Lower lobe of right lung (tissue), 2 donors: ENCODE results near the gene SHISAL1. TPM values are rescaled to one million over a fixed set of nuclear protein-coding genes. Genes with fewer than 3 reads are reported as not detected.

Experiments used
- ATAC-seq, 2 donors: fragments of 200-7000 bp; cut with Tn5 transposase; one replicate each; pipeline ENCODE4 v1.9.1; 2020 to 2022; ENCODE audit warnings: mild to moderate bottlenecking in 2 of 2, moderate library complexity in 2 of 2
- DNase-seq: peaks from one replicate; pipeline ENCODE4 v3.0.0-alpha.2; 2020
- H3K27ac ChIP-seq: fragments of 200-600 bp; one replicate; pipeline ENCODE4 v1.8.0; 2022
- H3K27me3 ChIP-seq: fragments of 200-600 bp; one replicate; pipeline ENCODE4 v1.8.0; 2022; ENCODE audit warnings: low read depth
- H3K36me3 ChIP-seq: fragments of 200-600 bp; one replicate; pipeline ENCODE4 v1.8.0; 2022; ENCODE audit warnings: mild to moderate bottlenecking
- H3K4me1 ChIP-seq: fragments of 200-600 bp; one replicate; pipeline ENCODE4 v1.8.0; 2022
- H3K4me3 ChIP-seq: fragments of 200-600 bp; one replicate; pipeline ENCODE4 v1.8.0; 2022; ENCODE audit warnings: mild to moderate bottlenecking
- H3K9me3 ChIP-seq: fragments of 200-600 bp; one replicate; pipeline ENCODE4 v1.8.0; 2022
- intact Hi-C: fragments of 100-400 bp; cut with DNase I; formaldehyde crosslinking; loops from one replicate; pipeline ENCODE4 v1.11.0; 2022
- total RNA-seq: library from RNA; stranded (reverse); fragmentation: NEBNext Ultra II Directional; extraction: Animal tissue kit (Norgen Biotek cat#: 25700); gene quantifications from one replicate; pipeline ENCODE4 v1.2.1, GENCODE V29; 2021
- TF ChIP-seq, protein P1 (sequence below): fragments of 200-600 bp; IDR thresholded peaks from one replicate; pipeline ENCODE4 v1.8.0; 2022; ENCODE audit warnings: antibody characterized with exemption, mild to moderate bottlenecking
- donor health status: DM: no; HTN: yes; CAD: no; lungs with severe emphysema.

SHISAL1 gene
- total RNA-seq, 1 donor from 2014 or later: 0.32 TPM

DNA sequence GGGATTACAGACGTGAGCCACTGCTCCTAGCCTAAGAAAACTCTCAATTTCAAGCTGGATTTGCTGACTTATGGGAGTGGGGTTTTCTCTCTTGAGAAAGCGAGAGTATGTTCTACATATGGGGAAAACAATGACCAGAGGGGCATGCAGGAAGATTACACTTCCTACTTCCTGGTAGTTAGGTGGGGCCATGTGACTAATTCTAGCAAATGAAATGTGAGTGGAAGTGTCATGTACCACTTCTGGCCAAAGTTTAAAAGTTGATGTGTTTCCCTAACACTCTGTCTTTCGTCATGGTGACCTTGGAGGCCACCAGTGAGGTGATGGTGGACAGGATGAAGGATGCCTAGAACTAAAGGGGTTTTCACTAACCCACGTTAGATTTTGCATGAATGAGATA is 81.5 kb downstream of the SHISAL1 start:
- TF ChIP-seq, protein P1, sequence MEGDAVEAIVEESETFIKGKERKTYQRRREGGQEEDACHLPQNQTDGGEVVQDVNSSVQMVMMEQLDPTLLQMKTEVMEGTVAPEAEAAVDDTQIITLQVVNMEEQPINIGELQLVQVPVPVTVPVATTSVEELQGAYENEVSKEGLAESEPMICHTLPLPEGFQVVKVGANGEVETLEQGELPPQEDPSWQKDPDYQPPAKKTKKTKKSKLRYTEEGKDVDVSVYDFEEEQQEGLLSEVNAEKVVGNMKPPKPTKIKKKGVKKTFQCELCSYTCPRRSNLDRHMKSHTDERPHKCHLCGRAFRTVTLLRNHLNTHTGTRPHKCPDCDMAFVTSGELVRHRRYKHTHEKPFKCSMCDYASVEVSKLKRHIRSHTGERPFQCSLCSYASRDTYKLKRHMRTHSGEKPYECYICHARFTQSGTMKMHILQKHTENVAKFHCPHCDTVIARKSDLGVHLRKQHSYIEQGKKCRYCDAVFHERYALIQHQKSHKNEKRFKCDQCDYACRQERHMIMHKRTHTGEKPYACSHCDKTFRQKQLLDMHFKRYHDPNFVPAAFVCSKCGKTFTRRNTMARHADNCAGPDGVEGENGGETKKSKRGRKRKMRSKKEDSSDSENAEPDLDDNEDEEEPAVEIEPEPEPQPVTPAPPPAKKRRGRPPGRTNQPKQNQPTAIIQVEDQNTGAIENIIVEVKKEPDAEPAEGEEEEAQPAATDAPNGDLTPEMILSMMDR: no peak
- intact Hi-C loops: no loop called here
- DNase-seq (no peak), ATAC-seq (no peak)
- Histone ChIP-seq H3K9me3 (peaks cover 15% of the 10 kb centered on the region), H3K27me3 (no peaks in the 10 kb centered on the region), H3K4me3 (no peak overlapping the region), H3K4me1 (no peaks in the 10 kb centered on the region), H3K36me3 (no peaks in the 10 kb centered on the region), H3K27ac (no peak overlapping the region)

DNA sequence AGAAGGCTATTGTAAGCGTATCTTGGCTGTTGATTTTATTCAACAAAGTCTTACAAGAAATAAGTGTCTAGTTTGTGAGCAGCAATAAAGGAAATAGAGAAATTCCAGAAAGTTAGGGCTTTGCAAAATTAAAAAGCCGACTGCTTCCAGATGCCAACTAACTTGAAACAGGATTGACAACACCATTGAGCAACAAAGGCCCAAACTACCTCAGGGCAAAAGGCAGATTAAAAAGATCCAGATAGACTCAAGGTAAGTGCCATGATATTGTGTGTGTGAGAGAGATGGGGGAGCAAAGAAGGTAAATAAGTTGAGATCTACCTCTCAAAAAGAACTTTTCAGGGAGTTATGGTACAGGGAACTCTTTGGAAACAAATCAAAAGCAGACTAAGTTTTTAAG is 82.9 kb downstream of the SHISAL1 start:
- Histone ChIP-seq H3K4me1 (no peaks in the 10 kb centered on the region), H3K9me3 (peaks cover 15% of the 10 kb centered on the region), H3K27me3 (no peaks in the 10 kb centered on the region), H3K4me3 (no peak overlapping the region), H3K27ac (no peak overlapping the region), H3K36me3 (no peaks in the 10 kb centered on the region)
- DNase-seq (no peak), ATAC-seq (no peak)
- intact Hi-C loops: no loop called here
- TF ChIP-seq, protein P1: no peak

DNA sequence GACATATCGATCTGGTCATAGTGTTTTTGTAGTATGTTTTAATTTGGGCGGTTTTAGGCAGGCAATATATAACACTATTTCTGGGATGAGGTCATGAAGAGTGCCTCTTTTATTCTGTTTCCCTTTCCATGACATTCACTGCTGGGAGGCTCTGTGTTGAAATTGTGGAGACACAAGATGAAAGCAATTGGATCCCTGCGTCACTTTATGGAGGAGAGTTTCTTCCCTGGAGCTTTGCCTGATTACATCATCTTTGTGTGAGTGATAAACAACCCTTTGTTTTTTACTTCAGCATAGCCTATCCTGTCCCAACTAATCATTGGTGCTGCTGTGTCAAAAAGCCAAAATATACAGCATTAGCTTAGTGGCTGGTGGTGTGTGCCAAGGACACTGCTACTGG is 83.4 kb downstream of the SHISAL1 start:
- Histone ChIP-seq H3K27me3 (no peaks in the 10 kb centered on the region), H3K36me3 (no peaks in the 10 kb centered on the region), H3K4me3 (no peak overlapping the region), H3K9me3 (peaks cover 15% of the 10 kb centered on the region), H3K27ac (no peak overlapping the region), H3K4me1 (no peaks in the 10 kb centered on the region)
- DNase-seq (no peak), ATAC-seq (no peak)
- TF ChIP-seq, protein P1: no peak
- intact Hi-C loops: no loop called here

DNA sequence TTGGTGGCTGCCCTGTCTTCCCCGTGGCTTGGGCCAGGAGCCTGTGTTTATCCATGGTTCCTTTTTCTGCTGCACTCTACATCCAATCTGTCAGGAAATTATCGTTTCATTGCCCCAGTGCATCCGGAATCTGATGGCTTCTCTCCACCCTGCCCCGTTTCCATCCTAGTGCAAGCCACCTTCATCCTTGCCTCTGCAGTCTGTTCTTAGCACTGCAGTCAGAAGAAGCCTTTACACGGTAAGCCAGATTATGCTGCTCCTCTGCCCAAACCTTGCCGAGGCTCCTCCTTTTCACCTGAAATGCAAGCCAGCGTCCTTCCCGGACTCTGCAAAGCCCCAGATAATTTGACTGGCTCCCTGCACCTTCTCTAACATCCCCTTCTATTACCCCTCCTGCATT is 86.9 kb downstream of the SHISAL1 start:
- DNase-seq (no peak), ATAC-seq (no peak)
- intact Hi-C loops: no loop called here
- Histone ChIP-seq H3K27me3 (peaks cover 4% of the 10 kb centered on the region), H3K27ac (no peak overlapping the region), H3K9me3 (peaks cover 15% of the 10 kb centered on the region), H3K4me3 (no peak overlapping the region), H3K4me1 (no peaks in the 10 kb centered on the region), H3K36me3 (no peaks in the 10 kb centered on the region)
- TF ChIP-seq, protein P1: no peak

DNA sequence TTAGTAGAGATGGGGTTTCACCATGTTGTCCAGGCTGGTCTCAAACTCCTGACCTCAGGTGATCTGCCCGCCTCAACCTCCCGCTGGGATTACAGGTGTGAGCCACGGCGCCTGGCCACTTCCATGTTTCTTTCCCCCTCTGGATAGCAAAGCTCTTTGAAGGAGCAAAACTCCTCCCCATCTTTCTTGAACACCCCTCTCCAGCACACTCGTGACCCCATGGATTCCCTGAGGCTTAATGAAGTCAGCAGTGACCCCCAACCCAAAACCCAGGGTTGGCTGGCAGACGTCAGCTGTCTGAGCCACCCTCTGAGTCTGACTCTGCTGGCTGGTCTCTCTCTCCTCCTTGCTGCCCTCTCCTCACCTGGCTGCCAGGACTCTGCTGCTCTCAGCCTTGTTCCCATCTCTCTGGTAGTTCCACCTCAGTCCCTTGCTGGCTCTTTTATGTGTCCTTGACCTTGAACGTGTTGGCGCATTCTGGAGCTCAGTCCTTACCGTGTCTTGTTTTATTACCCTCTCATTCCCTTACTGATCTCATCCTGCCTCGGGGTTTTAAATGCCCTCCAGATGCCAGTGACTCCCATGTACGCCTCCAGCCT is 87.6 kb downstream of the SHISAL1 start:
- TF ChIP-seq, protein P1: no peak
- DNase-seq (no peak), ATAC-seq (no peak)
- H3K36me3 ChIP-seq: no peaks in the 10 kb centered on the region
- intact Hi-C loops: no loop called here
- H3K27ac ChIP-seq: no peak overlapping the region
- peaks cover 15% of the 10 kb centered on the region for H3K9me3 ChIP-seq
- H3K4me3 ChIP-seq: no peak overlapping the region
- H3K27me3 ChIP-seq: peaks cover 4% of the 10 kb centered on the region
- H3K4me1 ChIP-seq: no peaks in the 10 kb centered on the region
